NOMO-1 treated with DMSO at 0.1 percent for 48 hours (cell line): Measurements from ENCODE around the gene CHDH.

Source experiments
- DNase-seq: peaks from one replicate; lab custom pipeline; 2025; ENCODE audit not compliant: unreplicated experiment; lab: John Stamatoyannopoulos, UW

Gene CHDH

GRCh38 chr3:53763353-53763752 lies 82.9 kb downstream of the CHDH start:
- DNase-seq: no peak
